ENCODE results near the gene OR2A14. TPM values are rescaled to one million over a fixed set of nuclear protein-coding genes. Genes with fewer than 3 reads are reported as not detected.
"Not testable (repeated sequence)": the region's sequence is repeated elsewhere in the genome, so short reads cannot be mapped to it uniquely, and the experiment has no call there.

Gene OR2A14
- total RNA-seq, 1 donor from 2014 or later: not detected

GRCh38 chr7:144142187-144142586 lies 19.2 kb downstream of the OR2A14 start:
- no peak for DNase-seq (ENCODE audit: low spot score)
- TF ChIP-seq CTCF (IDR thresholded peaks at IDR 0.05; ENCODE audit: unreplicated experiment): no peak
- peaks cover 7% of the 10 kb centered on the region for H3K9me3 Mint-ChIP-seq (ENCODE audit: unreplicated experiment)
- H3K4me1 Mint-ChIP-seq (ENCODE audit: unreplicated experiment): no peaks in the 10 kb centered on the region
- H3K36me3 Mint-ChIP-seq (ENCODE audit: low read depth, unreplicated experiment): no peaks in the 10 kb centered on the region
- H3K27ac Mint-ChIP-seq (ENCODE audit: unreplicated experiment): no peak overlapping the region
- H3K27me3 Mint-ChIP-seq (ENCODE audit: unreplicated experiment): peaks cover 1% of the 10 kb centered on the region
- no peak overlapping the region for H3K4me3 Mint-ChIP-seq (ENCODE audit: unreplicated experiment)

GRCh38 chr7:144144426-144144825 lies 21.4 kb downstream of the OR2A14 start:
- Mint-ChIP-seq H3K36me3 (ENCODE audit: low read depth, unreplicated experiment) (peaks cover 3% of the 10 kb centered on the region), H3K27me3 (ENCODE audit: unreplicated experiment) (peaks cover 1% of the 10 kb centered on the region), H3K9me3 (ENCODE audit: unreplicated experiment) (peaks cover 16% of the 10 kb centered on the region), H3K4me1 (ENCODE audit: unreplicated experiment) (no peaks in the 10 kb centered on the region), H3K27ac (ENCODE audit: unreplicated experiment) (no peak overlapping the region), H3K4me3 (ENCODE audit: unreplicated experiment) (no peak overlapping the region)
- no peak for TF ChIP-seq CTCF (IDR thresholded peaks at IDR 0.05; ENCODE audit: unreplicated experiment)
- no peak for DNase-seq (ENCODE audit: low spot score)

- no peaks in the 10 kb centered on the region for H3K4me1 Mint-ChIP-seq (ENCODE audit: unreplicated experiment)
- peaks cover 16% of the 10 kb centered on the region for H3K9me3 Mint-ChIP-seq (ENCODE audit: unreplicated experiment)
- H3K36me3 Mint-ChIP-seq (ENCODE audit: low read depth, unreplicated experiment): peaks cover 3% of the 10 kb centered on the region
- H3K27me3 Mint-ChIP-seq (ENCODE audit: unreplicated experiment): no peaks in the 10 kb centered on the region
- no peak for TF ChIP-seq CTCF (IDR thresholded peaks at IDR 0.05; ENCODE audit: unreplicated experiment)
- DNase-seq (ENCODE audit: low spot score): no peak
- no peak overlapping the region for H3K4me3 Mint-ChIP-seq (ENCODE audit: unreplicated experiment)
- no peak overlapping the region for H3K27ac Mint-ChIP-seq (ENCODE audit: unreplicated experiment)
Observed at GRCh38 chr7:144148224-144148827, 25.4 kb downstream of the OR2A14 start.

GRCh38 chr7:144158861-144159260 lies 35.9 kb downstream of the OR2A14 start:
- Mint-ChIP-seq H3K27ac (ENCODE audit: unreplicated experiment) (no peak overlapping the region), H3K4me3 (ENCODE audit: unreplicated experiment) (no peak overlapping the region), H3K27me3 (ENCODE audit: unreplicated experiment) (no peaks in the 10 kb centered on the region), H3K4me1 (ENCODE audit: unreplicated experiment) (no peaks in the 10 kb centered on the region), H3K9me3 (ENCODE audit: unreplicated experiment) (no peaks in the 10 kb centered on the region), H3K36me3 (ENCODE audit: low read depth, unreplicated experiment) (no peaks in the 10 kb centered on the region)
- DNase-seq (ENCODE audit: low spot score): no peak
- no peak for TF ChIP-seq CTCF (IDR thresholded peaks at IDR 0.05; ENCODE audit: unreplicated experiment)

- H3K36me3 Mint-ChIP-seq (ENCODE audit: low read depth, unreplicated experiment): no peaks in the 10 kb centered on the region
- H3K27ac Mint-ChIP-seq (ENCODE audit: unreplicated experiment): no peak overlapping the region
- H3K4me3 Mint-ChIP-seq (ENCODE audit: unreplicated experiment): no peak overlapping the region
- no peaks in the 10 kb centered on the region for H3K9me3 Mint-ChIP-seq (ENCODE audit: unreplicated experiment)
- H3K4me1 Mint-ChIP-seq (ENCODE audit: unreplicated experiment): no peaks in the 10 kb centered on the region
- no peak for DNase-seq (ENCODE audit: low spot score)
- no peak for TF ChIP-seq CTCF (IDR thresholded peaks at IDR 0.05; ENCODE audit: unreplicated experiment)
- no peaks in the 10 kb centered on the region for H3K27me3 Mint-ChIP-seq (ENCODE audit: unreplicated experiment)
Observed at GRCh38 chr7:144164784-144165183, 41.8 kb downstream of the OR2A14 start.

- not testable (repeated sequence) for H3K27me3 Mint-ChIP-seq (ENCODE audit: unreplicated experiment); H3K9me3 Mint-ChIP-seq (ENCODE audit: unreplicated experiment); H3K4me1 Mint-ChIP-seq (ENCODE audit: unreplicated experiment); DNase-seq (ENCODE audit: low spot score); H3K36me3 Mint-ChIP-seq (ENCODE audit: low read depth, unreplicated experiment); H3K27ac Mint-ChIP-seq (ENCODE audit: unreplicated experiment); H3K4me3 Mint-ChIP-seq (ENCODE audit: unreplicated experiment)
Observed at GRCh38 chr7:144171594-144172350, 48.8 kb downstream of the OR2A14 start.
